IMR-90 (cell line): Measurements from ENCODE around the gene DAAM2. TPM values are rescaled to one million over a fixed set of nuclear protein-coding genes. Genes with fewer than 3 reads are reported as not detected.

Experiments
- ATAC-seq: fragments of 200-7000 bp; cut with Tn5 transposase; 2 replicates; pipeline ENCODE4 v1.9.1; 2020; ENCODE audit warnings: low read depth, mild to moderate bottlenecking, moderate library complexity
- BruUV-seq: library from RNA; stranded (reverse); fragments of 400-500 nt; replicated peaks from 2 replicates; lab custom pipeline; 2021; lab: Mats Ljungman, UMichigan
- CTCF ChIA-PET: fragments of 300-600 bp; formaldehyde crosslinking; extraction: SDS; loops from one replicate; lab custom pipeline; 2021; ENCODE audit warnings: antibody characterized with exemption; lab: Yijun Ruan, JAX
- POLR2A ChIA-PET: fragments of 300-600 bp; sonication (Branson Sonifier 250); formaldehyde crosslinking; loops from one replicate; lab custom pipeline; 2022; ENCODE audit warnings: antibody characterized with exemption; ENCODE audit not compliant: unreplicated experiment; lab: Charles Lee
- DNase-seq: peaks from one replicate; pipeline ENCODE4 v3.0.0; 2013
- H2AFZ ChIP-seq: replicated peaks from 2 replicates; pipeline ENCODE3; 2013; ENCODE audit warnings: low read length, mild to moderate bottlenecking; ENCODE audit not compliant: poor library complexity
- H2AK5ac ChIP-seq: 2 replicates; pipeline ENCODE4 v1.6.1; 2013; ENCODE audit warnings: low read depth, low read length, inconsistent platforms
- H2AK9ac ChIP-seq: replicated peaks from 2 replicates; pipeline ENCODE3; 2013; ENCODE audit warnings: mild to moderate bottlenecking, low read depth, low read length, moderate library complexity; ENCODE audit not compliant: poor library complexity
- H2BK120ac ChIP-seq: 2 replicates; pipeline ENCODE4 v1.6.1; 2013; ENCODE audit warnings: low read depth, low read length, inconsistent platforms
- H2BK15ac ChIP-seq: 3 replicates; pipeline ENCODE4 v1.6.1; 2013; ENCODE audit warnings: low read depth, low read length, inconsistent platforms
- H2BK20ac ChIP-seq: 2 replicates; pipeline ENCODE4 v1.6.1; 2013; ENCODE audit warnings: low read depth, mild to moderate bottlenecking, inconsistent platforms, low read length, moderate library complexity
- H2BK5ac ChIP-seq: 2 replicates; pipeline ENCODE4 v1.6.1; 2013; ENCODE audit warnings: mild to moderate bottlenecking, low read depth, low read length, inconsistent platforms; ENCODE audit not compliant: poor library complexity, severe bottlenecking
- H3K14ac ChIP-seq: replicated peaks from 2 replicates; pipeline ENCODE4 v1.6.1; 2013; ENCODE audit warnings: low read depth, low read length, inconsistent platforms
- H3K18ac ChIP-seq: 2 replicates; pipeline ENCODE4 v1.6.1; 2013; ENCODE audit warnings: low read depth, low read length, control low read depth
- H3K23ac ChIP-seq: 2 replicates; pipeline ENCODE4 v1.6.1; 2013; ENCODE audit warnings: low read depth, low read length, inconsistent platforms
- H3K27ac ChIP-seq: 2 replicates; pipeline ENCODE4 v1.5.1; 2013; ENCODE audit warnings: mild to moderate bottlenecking, control low read depth, low read length; ENCODE audit not compliant: insufficient read depth
- H3K27me3 ChIP-seq: 2 replicates; pipeline ENCODE4 v1.6.1; 2013; ENCODE audit warnings: low read length; ENCODE audit not compliant: control insufficient read depth, insufficient read depth
- H3K36me3 ChIP-seq: 2 replicates; pipeline ENCODE4 v1.6.1; 2013; ENCODE audit warnings: low read length, mixed read lengths; ENCODE audit not compliant: control insufficient read depth, insufficient read depth
- H3K4ac ChIP-seq: 2 replicates; pipeline ENCODE4 v1.6.1; 2013; ENCODE audit warnings: low read depth, low read length, inconsistent platforms
- H3K4me1 ChIP-seq: 2 replicates; pipeline ENCODE4 v1.6.1; 2013; ENCODE audit warnings: low read length, mixed read lengths; ENCODE audit not compliant: control insufficient read depth, insufficient read depth
- H3K4me2 ChIP-seq: 2 replicates; pipeline ENCODE4 v1.6.1; 2013; ENCODE audit warnings: low read depth, mild to moderate bottlenecking, control low read depth, low read length, moderate library complexity
- H3K4me3 ChIP-seq: 2 replicates; pipeline ENCODE4 v1.5.1; 2013; ENCODE audit warnings: low read depth, mild to moderate bottlenecking, control low read depth, low read length, moderate library complexity; ENCODE audit not compliant: insufficient read depth
- H3K56ac ChIP-seq: 2 replicates; pipeline ENCODE4 v1.6.1; 2013; ENCODE audit warnings: low read length, inconsistent platforms; ENCODE audit not compliant: insufficient read depth; ENCODE audit errors: extremely low read depth
- H3K79me1 ChIP-seq, 2 experiments: 2 replicates each; pipeline ENCODE4 v1.6.1; 2013; ENCODE audit warnings: low read length in 2 of 2, inconsistent platforms in 1 of 2, low read depth in 1 of 2
- H3K9ac ChIP-seq: 2 replicates; pipeline ENCODE4 v1.6.1; 2013; ENCODE audit warnings: low read depth, low read length, control low read depth
- H3K9me1 ChIP-seq: 2 replicates; pipeline ENCODE4 v1.6.1; 2013; ENCODE audit warnings: low read length, inconsistent platforms; ENCODE audit not compliant: insufficient read depth
- H3K9me3 ChIP-seq: 2 replicates; pipeline ENCODE4 v1.6.1; 2013; ENCODE audit warnings: low read length; ENCODE audit not compliant: control insufficient read depth, insufficient read depth
- H4K20me1 ChIP-seq: 2 replicates; pipeline ENCODE4 v1.6.1; 2013; ENCODE audit warnings: low read length, inconsistent platforms; ENCODE audit not compliant: insufficient read depth
- H4K5ac ChIP-seq: 2 replicates; pipeline ENCODE4 v1.6.1; 2013; ENCODE audit warnings: mild to moderate bottlenecking, low read depth, low read length, control low read depth
- H4K8ac ChIP-seq, 2 experiments: 2 replicates each; pipeline ENCODE4 v1.6.1; 2013; ENCODE audit warnings: low read depth in 2 of 2, low read length in 2 of 2, control low read depth in 1 of 2, inconsistent platforms in 1 of 2
- H4K91ac ChIP-seq: 2 replicates; pipeline ENCODE4 v1.6.1; 2013; ENCODE audit warnings: low read depth, low read length, inconsistent platforms; ENCODE audit not compliant: insufficient read depth
- FOS ChIP-seq: fragments of 150-350 bp; IDR thresholded peaks from 2 replicates; pipeline ENCODE4 v1.6.1; 2016; ENCODE audit warnings: low read depth, low read length
- MAZ ChIP-seq: IDR thresholded peaks from 2 replicates; pipeline ENCODE4 v1.6.1; 2012; ENCODE audit warnings: low read depth, mild to moderate bottlenecking, low read length, improper control_type of control experiment, moderate library complexity, borderline replicate concordance
- MXI1 ChIP-seq: IDR thresholded peaks from 2 replicates; pipeline ENCODE4 v1.6.1; 2012; ENCODE audit warnings: low read depth, mild to moderate bottlenecking, low read length, moderate library complexity, borderline replicate concordance
- RAD21 ChIP-seq: IDR thresholded peaks from 2 replicates; pipeline ENCODE4 v1.6.1; 2012; ENCODE audit warnings: low read length, improper control_type of control experiment
- RCOR1 ChIP-seq: IDR thresholded peaks from 2 replicates; pipeline ENCODE4 v1.6.1; 2012; ENCODE audit warnings: mild to moderate bottlenecking, low read length, improper control_type of control experiment; ENCODE audit not compliant: insufficient replicate concordance
- dilution Hi-C: fragments of 300-500 bp; cut with HindIII; formaldehyde crosslinking; loops from one replicate; pipeline ENCODE4 v1.14.3; 2018; ENCODE audit warnings: low sequenced_read_pairs; ENCODE audit not compliant: unreplicated experiment
- in situ Hi-C: fragments of 300-500 bp; cut with MboI; formaldehyde crosslinking; loops from 3 replicates; pipeline ENCODE4 v1.14.3; 2019; ENCODE audit warnings: low sequenced_read_pairs, inconsistent platforms, mixed read lengths
- intact Hi-C: fragments of 100-400 bp; cut with micrococcal nuclease; formaldehyde crosslinking; loops from 2 replicates; pipeline ENCODE4 v1.10.0; 2022
- polyA plus RNA-seq, 3 experiments: library from polyadenylated mRNA; depleted of rRNA; stranded (reverse); fragments of >200 nt; gene quantifications; 2 replicates each; pipeline ENCODE4 v1.2.3, GENCODE V29; 2012; ENCODE audit warnings: low replicate concordance in 1 of 3
- total RNA-seq: library from RNA; depleted of rRNA; stranded (reverse); fragments of >200 nt; gene quantifications from 2 replicates; pipeline ENCODE4 v1.2.3, GENCODE V29; 2012
- TF ChIP-seq, protein P1 (sequence below): conservative IDR thresholded peaks from 2 replicates; pipeline ENCODE4 v1.5.1; 2012; ENCODE audit warnings: mild to moderate bottlenecking, low read depth, low read length, improper control_type of control experiment
- TF ChIP-seq, protein P2 (sequence below): fragments of 150-350 bp; IDR thresholded peaks from 2 replicates; pipeline ENCODE4 v1.6.1; 2017; ENCODE audit warnings: mild to moderate bottlenecking, antibody characterized with exemption, low read length, low read depth
- TF ChIP-seq, protein P3 (sequence below): fragments of 150-350 bp; IDR thresholded peaks from 2 replicates; pipeline ENCODE4 v1.6.1; 2016; ENCODE audit warnings: low read depth, mild to moderate bottlenecking, low read length, moderate library complexity, borderline replicate concordance

The DAAM2 gene
- total and polyA plus RNA-seq, 2 of the 4 experiments (the other 2 are of a cell fraction), result 11.2 to 12.9 TPM

DNA sequence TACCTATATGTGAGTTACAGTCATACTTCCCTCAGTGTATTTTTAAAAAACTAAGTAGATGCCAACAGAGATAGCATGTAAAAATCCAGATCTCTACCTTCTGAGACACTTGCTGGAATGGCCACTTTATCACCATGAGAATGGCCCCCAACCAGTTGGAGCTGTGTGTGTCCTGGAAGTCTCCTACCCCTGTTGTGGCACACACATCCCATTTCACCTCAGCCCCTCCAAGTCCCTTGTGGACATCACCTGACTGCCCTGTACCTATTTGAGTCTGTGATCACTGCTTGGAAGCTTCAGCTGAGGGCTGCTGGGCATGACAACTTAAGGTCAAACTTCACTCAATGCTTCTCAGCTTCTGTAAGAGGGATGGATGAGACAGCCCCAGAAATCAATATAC, 118.0 kb downstream of the DAAM2 start:
- no TSS peak for BruUV-seq
- H3K4me2 ChIP-seq, result no peak overlapping the region
- CTCF ChIA-PET, result no interaction called here

More for the DNA sequence above, 118.0 kb downstream of the DAAM2 start:
- no peak overlapping the region for H2AK9ac ChIP-seq
- H4K91ac ChIP-seq, result no peak overlapping the region
- H3K27ac ChIP-seq, result no peak overlapping the region
- no peak overlapping the region for H2BK120ac ChIP-seq
- peaks cover 39% of the 10 kb centered on the region for H3K36me3 ChIP-seq
- no peak overlapping the region for H2BK15ac ChIP-seq
- H2BK5ac ChIP-seq, result no peak overlapping the region
- H3K27me3 ChIP-seq, result no peaks in the 10 kb centered on the region
- no peak overlapping the region for H4K5ac ChIP-seq
- no peak for DNase-seq
- H3K79me1 ChIP-seq, result no peaks in the 10 kb centered on the region
- H3K18ac ChIP-seq, result no peak overlapping the region
- no peaks in the 10 kb centered on the region for H3K9me3 ChIP-seq
- H3K4me3 ChIP-seq, result no peak overlapping the region
- TF ChIP-seq, protein P1, sequence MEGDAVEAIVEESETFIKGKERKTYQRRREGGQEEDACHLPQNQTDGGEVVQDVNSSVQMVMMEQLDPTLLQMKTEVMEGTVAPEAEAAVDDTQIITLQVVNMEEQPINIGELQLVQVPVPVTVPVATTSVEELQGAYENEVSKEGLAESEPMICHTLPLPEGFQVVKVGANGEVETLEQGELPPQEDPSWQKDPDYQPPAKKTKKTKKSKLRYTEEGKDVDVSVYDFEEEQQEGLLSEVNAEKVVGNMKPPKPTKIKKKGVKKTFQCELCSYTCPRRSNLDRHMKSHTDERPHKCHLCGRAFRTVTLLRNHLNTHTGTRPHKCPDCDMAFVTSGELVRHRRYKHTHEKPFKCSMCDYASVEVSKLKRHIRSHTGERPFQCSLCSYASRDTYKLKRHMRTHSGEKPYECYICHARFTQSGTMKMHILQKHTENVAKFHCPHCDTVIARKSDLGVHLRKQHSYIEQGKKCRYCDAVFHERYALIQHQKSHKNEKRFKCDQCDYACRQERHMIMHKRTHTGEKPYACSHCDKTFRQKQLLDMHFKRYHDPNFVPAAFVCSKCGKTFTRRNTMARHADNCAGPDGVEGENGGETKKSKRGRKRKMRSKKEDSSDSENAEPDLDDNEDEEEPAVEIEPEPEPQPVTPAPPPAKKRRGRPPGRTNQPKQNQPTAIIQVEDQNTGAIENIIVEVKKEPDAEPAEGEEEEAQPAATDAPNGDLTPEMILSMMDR, result no peak
- TF ChIP-seq RCOR1 (no peak), RAD21 (no peak), MAZ (no peak), FOS (no peak), MXI1 (no peak)
- TF ChIP-seq, protein P2, sequence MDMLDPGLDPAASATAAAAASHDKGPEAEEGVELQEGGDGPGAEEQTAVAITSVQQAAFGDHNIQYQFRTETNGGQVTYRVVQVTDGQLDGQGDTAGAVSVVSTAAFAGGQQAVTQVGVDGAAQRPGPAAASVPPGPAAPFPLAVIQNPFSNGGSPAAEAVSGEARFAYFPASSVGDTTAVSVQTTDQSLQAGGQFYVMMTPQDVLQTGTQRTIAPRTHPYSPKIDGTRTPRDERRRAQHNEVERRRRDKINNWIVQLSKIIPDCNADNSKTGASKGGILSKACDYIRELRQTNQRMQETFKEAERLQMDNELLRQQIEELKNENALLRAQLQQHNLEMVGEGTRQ, result no peak
- TF ChIP-seq, protein P3, sequence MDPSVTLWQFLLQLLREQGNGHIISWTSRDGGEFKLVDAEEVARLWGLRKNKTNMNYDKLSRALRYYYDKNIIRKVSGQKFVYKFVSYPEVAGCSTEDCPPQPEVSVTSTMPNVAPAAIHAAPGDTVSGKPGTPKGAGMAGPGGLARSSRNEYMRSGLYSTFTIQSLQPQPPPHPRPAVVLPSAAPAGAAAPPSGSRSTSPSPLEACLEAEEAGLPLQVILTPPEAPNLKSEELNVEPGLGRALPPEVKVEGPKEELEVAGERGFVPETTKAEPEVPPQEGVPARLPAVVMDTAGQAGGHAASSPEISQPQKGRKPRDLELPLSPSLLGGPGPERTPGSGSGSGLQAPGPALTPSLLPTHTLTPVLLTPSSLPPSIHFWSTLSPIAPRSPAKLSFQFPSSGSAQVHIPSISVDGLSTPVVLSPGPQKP, result no peak
- H2BK20ac ChIP-seq, result no peak overlapping the region
- no peaks in the 10 kb centered on the region for H4K20me1 ChIP-seq
- H3K23ac ChIP-seq, result no peak overlapping the region
- in situ Hi-C loops (no loop called here), dilution Hi-C loops (no loop called here), intact Hi-C loops (no loop called here)
- H2AFZ ChIP-seq, result no peak overlapping the region
- no peaks in the 10 kb centered on the region for H3K4me1 ChIP-seq
- H4K8ac ChIP-seq, result no peak overlapping the region
- H2AK5ac ChIP-seq, result no peak overlapping the region
- no peak overlapping the region for H3K14ac ChIP-seq
- no peak for ATAC-seq
- H3K4ac ChIP-seq, result no peak overlapping the region
- no peak overlapping the region for H3K9ac ChIP-seq
- H3K9me1 ChIP-seq, result peaks cover 6% of the 10 kb centered on the region; the same call in 1 of the 2 replicates
- no peak overlapping the region for H3K56ac ChIP-seq
- POLR2A ChIA-PET, result no interaction called here
